H9 (cell line): ENCODE measurements around the gene SMIM21. TPM values are rescaled to one million over a fixed set of nuclear protein-coding genes. Genes with fewer than 3 reads are reported as not detected.

Experiments
- DNase-seq: peaks from one replicate; pipeline ENCODE4 v3.0.0-alpha.2; 2017
- H2AFZ ChIP-seq: one replicate; pipeline ENCODE4 v1.6.1; 2013; ENCODE audit warnings: mild to moderate bottlenecking, low read length, control low read depth, moderate library complexity
- H2AK5ac ChIP-seq: 2 replicates; pipeline ENCODE4 v1.6.1; 2013; ENCODE audit warnings: low read length, control low read depth, mixed read lengths; ENCODE audit not compliant: insufficient read length
- H2BK120ac ChIP-seq: one replicate; pipeline ENCODE4 v1.6.1; 2013; ENCODE audit warnings: low read depth, mild to moderate bottlenecking, low read length, control low read depth, inconsistent platforms; ENCODE audit not compliant: poor library complexity, severe bottlenecking
- H2BK12ac ChIP-seq: 2 replicates; pipeline ENCODE4 v1.6.1; 2013; ENCODE audit warnings: low read length, control low read depth, mixed read lengths, low read depth; ENCODE audit not compliant: insufficient read length
- H2BK15ac ChIP-seq: 2 replicates; pipeline ENCODE4 v1.6.1; 2013; ENCODE audit warnings: low read depth, low read length, control low read depth
- H2BK20ac ChIP-seq: one replicate; pipeline ENCODE4 v1.6.1; 2013; ENCODE audit warnings: low read depth, mild to moderate bottlenecking, low read length, control low read depth, inconsistent platforms; ENCODE audit not compliant: poor library complexity, severe bottlenecking
- H2BK5ac ChIP-seq: 2 replicates; pipeline ENCODE4 v1.6.1; 2013; ENCODE audit warnings: low read length, control low read depth, mixed read lengths; ENCODE audit not compliant: insufficient read length
- H3K14ac ChIP-seq: 2 replicates; pipeline ENCODE4 v1.6.1; 2013; ENCODE audit warnings: low read length, control low read depth; ENCODE audit not compliant: insufficient read depth
- H3K18ac ChIP-seq: 2 replicates; pipeline ENCODE4 v1.6.1; 2013; ENCODE audit warnings: low read depth, mild to moderate bottlenecking, mixed read lengths, low read length, control low read depth; ENCODE audit not compliant: insufficient read length
- H3K23ac ChIP-seq: 2 replicates; pipeline ENCODE4 v1.6.1; 2013; ENCODE audit warnings: low read length, control low read depth, mixed read lengths, low read depth; ENCODE audit not compliant: insufficient read length
- H3K23me2 ChIP-seq: 2 replicates; pipeline ENCODE4 v1.6.1; 2013; ENCODE audit warnings: low read depth, mild to moderate bottlenecking, mixed read lengths, low read length, control low read depth; ENCODE audit not compliant: insufficient read length, poor library complexity, severe bottlenecking
- H3K27ac ChIP-seq: 2 replicates; pipeline ENCODE4 v1.5.1; 2013; ENCODE audit warnings: low read length, control low read depth, mixed read lengths, low read depth; ENCODE audit not compliant: insufficient read length
- H3K27me3 ChIP-seq: 2 replicates; pipeline ENCODE4 v1.6.1; 2013; ENCODE audit warnings: low read length, control low read depth, inconsistent platforms; ENCODE audit not compliant: insufficient read depth
- H3K4ac ChIP-seq: 2 replicates; pipeline ENCODE4 v1.6.1; 2013; ENCODE audit warnings: low read depth, mild to moderate bottlenecking, control low read depth, inconsistent platforms, low read length, moderate library complexity
- H3K4me1 ChIP-seq: 2 replicates; pipeline ENCODE4 v1.6.1; 2013; ENCODE audit warnings: low read length, control low read depth, inconsistent platforms; ENCODE audit not compliant: insufficient read depth
- H3K4me2 ChIP-seq: 2 replicates; pipeline ENCODE4 v1.6.1; 2013; ENCODE audit warnings: low read length, control low read depth, mixed read lengths; ENCODE audit not compliant: insufficient read length, insufficient read depth
- H3K56ac ChIP-seq: 2 replicates; pipeline ENCODE4 v1.6.1; 2013; ENCODE audit warnings: low read depth, mild to moderate bottlenecking, mixed read lengths, low read length, control low read depth; ENCODE audit not compliant: insufficient read length
- H3K79me1 ChIP-seq: 2 replicates; pipeline ENCODE4 v1.6.1; 2013; ENCODE audit warnings: low read depth, mild to moderate bottlenecking, moderate library complexity, low read length, control low read depth, inconsistent platforms; ENCODE audit not compliant: insufficient read depth, poor library complexity, severe bottlenecking
- H3K79me2 ChIP-seq: 2 replicates; pipeline ENCODE4 v1.6.1; 2013; ENCODE audit warnings: low read length, control low read depth, inconsistent platforms; ENCODE audit not compliant: insufficient read depth
- H3K9ac ChIP-seq: 2 replicates; pipeline ENCODE4 v1.6.1; 2013; ENCODE audit warnings: low read length, control low read depth, mixed read lengths; ENCODE audit not compliant: insufficient read length; ENCODE audit errors: extremely low read depth
- H3K9me3 ChIP-seq: one replicate; pipeline ENCODE4 v1.6.1; 2013; ENCODE audit warnings: low read depth, low read length, inconsistent platforms; ENCODE audit not compliant: control insufficient read depth
- H3T11ph ChIP-seq: one replicate; pipeline ENCODE4 v1.6.1; 2013; ENCODE audit warnings: mild to moderate bottlenecking, low read length, control low read depth, inconsistent platforms
- H4K20me1 ChIP-seq: one replicate; pipeline ENCODE4 v1.6.1; 2013; ENCODE audit not compliant: control insufficient read depth, insufficient read length, insufficient read depth
- H4K5ac ChIP-seq: 2 replicates; pipeline ENCODE4 v1.6.1; 2013; ENCODE audit warnings: low read depth, mild to moderate bottlenecking, mixed read lengths, low read length, control low read depth; ENCODE audit not compliant: insufficient read length
- H4K8ac ChIP-seq: replicated peaks from 2 replicates; pipeline ENCODE4 v1.6.1; 2013; ENCODE audit warnings: low read length, control low read depth, mixed read lengths, low read depth; ENCODE audit not compliant: insufficient read length
- H4K91ac ChIP-seq: 2 replicates; pipeline ENCODE4 v1.6.1; 2013; ENCODE audit warnings: low read depth, mild to moderate bottlenecking, moderate library complexity, mixed read lengths, low read length, control low read depth; ENCODE audit not compliant: insufficient read length
- H3K27ac Mint-ChIP-seq, 3 experiments: 2 replicates in 2 of 3; 3 replicates in 1 of 3; pipeline ENCODE4 v1.8.0; 2020 to 2021; ENCODE audit warnings: mixed read lengths in 3 of 3, mild to moderate bottlenecking in 1 of 3, moderate library complexity in 1 of 3
- H3K27me3 Mint-ChIP-seq: 2 replicates; pipeline ENCODE4 v1.8.0; 2021; ENCODE audit warnings: low read depth, mild to moderate bottlenecking, moderate library complexity, mixed read lengths
- H3K36me3 Mint-ChIP-seq, 3 experiments: 2 replicates in 2 of 3; 3 replicates in 1 of 3; pipeline ENCODE4 v1.8.0; 2020 to 2021; ENCODE audit warnings: low read depth in 3 of 3, mixed read lengths in 3 of 3; ENCODE audit not compliant: insufficient read depth in 1 of 3
- H3K4me1 Mint-ChIP-seq, 2 experiments: 2 replicates each; pipeline ENCODE4 v1.8.0; 2020; ENCODE audit warnings: mixed read lengths in 2 of 2
- H3K4me3 Mint-ChIP-seq, 2 experiments: 2 replicates in 1 of 2; 3 replicates in 1 of 2; pipeline ENCODE4 v1.8.0; 2020 to 2021; ENCODE audit warnings: mild to moderate bottlenecking in 2 of 2, mixed read lengths in 2 of 2, moderate library complexity in 1 of 2
- H3K9me3 Mint-ChIP-seq, 2 experiments: 2 replicates in 1 of 2; 3 replicates in 1 of 2; pipeline ENCODE4 v1.8.0; 2020; ENCODE audit warnings: mild to moderate bottlenecking in 2 of 2, mixed read lengths in 2 of 2, moderate library complexity in 1 of 2
- WGBS: extraction: QIAGEN DNeasy Blood & Tissue Kit; methylation state at CpG from one replicate; pipeline ENCODE4 v1.1.7; 2013; ENCODE audit warnings: missing lambda C conversion rate, low lambda C conversion rate, mixed read lengths; ENCODE audit not compliant: insufficient read length; ENCODE audit errors: extremely low coverage; 5-methylcytosine and 5-hydroxymethylcytosine counted together
- total RNA-seq: library from RNA; stranded (reverse); gene quantifications from 2 replicates; pipeline ENCODE4 v1.2.1, GENCODE V29; 2021
- TF ChIP-seq, protein P1 (sequence below): fragments of 200-600 bp; sonication (generic); conservative IDR thresholded peaks from 3 replicates; pipeline ENCODE4 v1.8.0; 2021; ENCODE audit warnings: antibody characterized with exemption, mild to moderate bottlenecking

SMIM21 gene
- total RNA-seq, 1 experiment from 2014 or later: not detected

DNA sequence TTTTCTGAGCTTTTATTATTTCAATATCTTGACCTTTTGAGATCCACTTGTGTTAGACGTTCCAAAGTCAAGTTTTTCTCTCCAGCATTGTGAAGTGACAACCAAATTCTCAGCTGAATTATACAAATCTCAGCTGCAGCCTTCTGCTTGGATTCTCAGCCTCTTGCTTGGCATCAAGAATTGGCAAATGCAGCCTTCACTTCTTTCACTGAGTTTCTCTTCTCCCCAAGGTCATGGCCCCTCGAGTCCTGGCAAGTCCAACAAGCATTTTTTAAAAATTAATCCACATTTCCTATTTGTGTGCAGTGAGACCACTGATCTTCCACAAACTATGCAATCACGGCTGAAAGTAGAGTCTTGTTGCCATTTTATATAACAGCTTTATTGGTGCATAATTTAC lies 23.4 kb upstream of the SMIM21 start:
- no peak overlapping the region for H2BK12ac ChIP-seq
- no peaks in the 10 kb centered on the region for H3K9me3 ChIP-seq
- no peak overlapping the region for H2AFZ ChIP-seq
- peaks cover 6 to 7% of the 10 kb centered on the region in 2 experiments for H3K9me3 Mint-ChIP-seq
- H3K27ac Mint-ChIP-seq: no peak overlapping the region
- peaks cover 21% of the 10 kb centered on the region for H3K27me3 Mint-ChIP-seq
- no CpG with 5 or more reads among the region's 3 CpGs for WGBS
- H3K27me3 ChIP-seq: no peaks in the 10 kb centered on the region; the same call in 1 of the 2 replicates
- no peak overlapping the region for H3K9ac ChIP-seq
- no peaks in the 10 kb centered on the region for H3K79me2 ChIP-seq
- H3K4ac ChIP-seq: no peak overlapping the region
- no peak overlapping the region for H3K4me3 Mint-ChIP-seq
- no peak overlapping the region for H2AK5ac ChIP-seq
- H3K23ac ChIP-seq: no peak overlapping the region
- TF ChIP-seq, protein P1, sequence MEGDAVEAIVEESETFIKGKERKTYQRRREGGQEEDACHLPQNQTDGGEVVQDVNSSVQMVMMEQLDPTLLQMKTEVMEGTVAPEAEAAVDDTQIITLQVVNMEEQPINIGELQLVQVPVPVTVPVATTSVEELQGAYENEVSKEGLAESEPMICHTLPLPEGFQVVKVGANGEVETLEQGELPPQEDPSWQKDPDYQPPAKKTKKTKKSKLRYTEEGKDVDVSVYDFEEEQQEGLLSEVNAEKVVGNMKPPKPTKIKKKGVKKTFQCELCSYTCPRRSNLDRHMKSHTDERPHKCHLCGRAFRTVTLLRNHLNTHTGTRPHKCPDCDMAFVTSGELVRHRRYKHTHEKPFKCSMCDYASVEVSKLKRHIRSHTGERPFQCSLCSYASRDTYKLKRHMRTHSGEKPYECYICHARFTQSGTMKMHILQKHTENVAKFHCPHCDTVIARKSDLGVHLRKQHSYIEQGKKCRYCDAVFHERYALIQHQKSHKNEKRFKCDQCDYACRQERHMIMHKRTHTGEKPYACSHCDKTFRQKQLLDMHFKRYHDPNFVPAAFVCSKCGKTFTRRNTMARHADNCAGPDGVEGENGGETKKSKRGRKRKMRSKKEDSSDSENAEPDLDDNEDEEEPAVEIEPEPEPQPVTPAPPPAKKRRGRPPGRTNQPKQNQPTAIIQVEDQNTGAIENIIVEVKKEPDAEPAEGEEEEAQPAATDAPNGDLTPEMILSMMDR: no peak
- no peak overlapping the region for H3K56ac ChIP-seq
- no peak overlapping the region for H3K14ac ChIP-seq
- H4K5ac ChIP-seq: no peak overlapping the region
- no peaks in the 10 kb centered on the region; a peak in 2 of 7 replicates for H3K36me3 Mint-ChIP-seq
- H2BK15ac ChIP-seq: no peak overlapping the region
- no peak overlapping the region for H3K27ac ChIP-seq
- H2BK120ac ChIP-seq: no peak overlapping the region
- H3K4me1 Mint-ChIP-seq: peaks cover 6 to 7% of the 10 kb centered on the region in 2 experiments
- H3K79me1 ChIP-seq: no peaks in the 10 kb centered on the region
- H3T11ph ChIP-seq: no peak overlapping the region
- no peak for DNase-seq
- H3K4me2 ChIP-seq: no peak overlapping the region
- no peak overlapping the region for H3K18ac ChIP-seq
- H2BK5ac ChIP-seq: no peak overlapping the region
- H4K91ac ChIP-seq: no peak overlapping the region
- no peaks in the 10 kb centered on the region for H3K23me2 ChIP-seq
- no peaks in the 10 kb centered on the region for H3K4me1 ChIP-seq
- no peak overlapping the region for H4K8ac ChIP-seq
- no peaks in the 10 kb centered on the region for H4K20me1 ChIP-seq
- no peak overlapping the region for H2BK20ac ChIP-seq
